ENCODE results near the gene MSL3B.
A peak's percentile ranks its signal among the peaks of the same experiment; 100 is the strongest.

Gene MSL3B

GRCh38 chr2:233857511-233858141, 10.6 kb downstream of the MSL3B start:
- Histone ChIP-seq H3K9me2 (ENCODE audit: insufficient read depth) (no peaks in the 10 kb centered on the region), H3K9me3 (ENCODE audit: control insufficient read depth in 1 of 2, insufficient read depth in 1 of 2, low read depth in 1 of 2, low read length in 2 of 2) (no peaks in the 10 kb centered on the region), H3K4me3 (replicated peaks in 1 of 2; ENCODE audit: low read depth in 1 of 2, low read length in 2 of 2) (no peak overlapping the region), H3K27ac (ENCODE audit: low read depth, low read length) (no peak overlapping the region), H2AFZ (ENCODE audit: low read depth, low read length, poor library complexity, severe bottlenecking) (no peak overlapping the region), H3K36me3 (ENCODE audit: control insufficient read depth in 1 of 2, insufficient read depth in 2 of 2, low read length in 2 of 2) (peaks cover under 1 to 11% of the 10 kb centered on the region in 2 experiments; a peak in 2 of 4 replicates), H3K79me2 (ENCODE audit: insufficient read depth, low read length) (peaks cover 17% of the 10 kb centered on the region), H3K4me2 (ENCODE audit: low read length) (no peak overlapping the region), H3K27me3 (ENCODE audit: insufficient read depth, low read length) (no peaks in the 10 kb centered on the region), H4K20me1 (ENCODE audit: insufficient read depth) (no peaks in the 10 kb centered on the region), H3K9ac (ENCODE audit: low read length) (no peak overlapping the region), H3K4me1 (ENCODE audit: control insufficient read depth in 1 of 2, insufficient read depth in 2 of 2, low read length in 2 of 2) (peaks cover 5 to 21% of the 10 kb centered on the region in 2 experiments)
- TF ChIP-seq RAD21 (IDR thresholded peaks at IDR 0.05; ENCODE audit: low read depth) (0 out of 2 replicates have a peak, but pooled peaks have one; percentile 12), CEBPB (IDR thresholded peaks at IDR 0.05; ENCODE audit: low read depth) (no peak), EGR1 (IDR thresholded peaks at IDR 0.05; ENCODE audit: low read depth) (no peak), SIN3A (IDR thresholded peaks at IDR 0.05; ENCODE audit: low read depth) (no peak), YY1 (IDR thresholded peaks at IDR 0.05; ENCODE audit: extremely low read depth, insufficient replicate concordance, low read depth, low read length) (peak; percentile 14), POLR2AphosphoS5 (IDR thresholded peaks at IDR 0.05; ENCODE audit: low read depth, low read length) (no peak), ZNF274 (IDR thresholded peaks at IDR 0.05; ENCODE audit: low read depth, low read length) (no peak), CTCF (IDR thresholded peaks at IDR 0.05 in 2 of 3, conservative IDR thresholded peaks at IDR 0.05 in 1 of 3; ENCODE audit: borderline replicate concordance in 1 of 3, insufficient read depth in 1 of 3, low read depth in 2 of 3, low read length in 2 of 3) (peak; percentile 48 to 98 (median 88); a peak in 5 of 6 replicates)
- ChIA-PET RAD21 (ENCODE audit: low non-redundant PET in 1 of 2, low total read pairs in 2 of 2, uncharacterized antibody in 2 of 2, unreplicated experiment in 2 of 2) (no interaction called here), POLR2A (no interaction called here), CTCF (interaction anchor here (0.6 to 2.9 kb wide), 5 partner anchors 9 to 104 kb away, joined by 3 to 9 read pairs (median 3); partner anchors contain the start of gene MSL3B)
- no TSS peak for BruUV-seq (replicated peaks)
- intact Hi-C loops (cut with micrococcal nuclease): no loop called here
- no peak for DNase-seq (ENCODE audit: low read depth, low spot score)
- peak; percentile 34 for ATAC-seq

Data from HCT116 (cell line).